Sciatic nerve (tissue), 2 donors: ENCODE data around the gene PIM3. TPM values are rescaled to one million over a fixed set of nuclear protein-coding genes. Genes with fewer than 3 reads are reported as not detected.

ENCODE experiments used
- ATAC-seq: fragments of 200-7000 bp; cut with Tn5 transposase; one replicate; pipeline ENCODE4 v1.9.1; 2020; ENCODE audit warnings: mild to moderate bottlenecking, moderate library complexity
- DNase-seq: peaks from one replicate; pipeline ENCODE4 v3.0.0-alpha.2; 2020; ENCODE audit warnings: low spot score
- intact Hi-C: fragments of 100-400 bp; cut with DNase I; formaldehyde crosslinking; loops from one replicate; pipeline ENCODE4 v1.14.2; 2022
- total RNA-seq: library from RNA; stranded (reverse); fragmentation: NEBNext Ultra II Directional; extraction: Animal tissue kit (Norgen Biotek cat#: 25700); gene quantifications from one replicate; pipeline ENCODE4 v1.2.1, GENCODE V29; 2021
- donor health status: DM: no; HTN: no; CAD: no.
- donor health status: DM: no; HTN: no; CAD: no.

Gene PIM3
- total RNA-seq, 1 donor from 2014 or later, result 62.2 TPM

- intact Hi-C loops, result no loop called here
- peak; percentile 79 for DNase-seq
Observed at GRCh38 chr22:49962751-49963646, 2.4 kb downstream of the PIM3 start.

GRCh38 chr22:49963647-49964026 lies 3.1 kb downstream of the PIM3 start:
- intact Hi-C loops, result no loop called here
- no peak for ATAC-seq
- DNase-seq, result no peak

More at GRCh38 chr22:49962751-49963646, 2.4 kb downstream of the PIM3 start:
- peak; percentile 0 for ATAC-seq

- DNase-seq, result peak; percentile 60
Observed at GRCh38 chr22:49964136-49965090, 3.8 kb downstream of the PIM3 start.

GRCh38 chr22:49965091-49966040 lies 4.8 kb downstream of the PIM3 start:
- DNase-seq (peak; percentile 63), ATAC-seq (no peak)
- intact Hi-C loops, result no loop called here

More at GRCh38 chr22:49964136-49965090, 3.8 kb downstream of the PIM3 start:
- intact Hi-C loops, result no loop called here
- no peak for ATAC-seq

GRCh38 chr22:49966041-49966773 lies 5.6 kb downstream of the PIM3 start:
- intact Hi-C loops, result no loop called here
- peak; percentile 61 for DNase-seq
- no peak for ATAC-seq

GRCh38 chr22:49966774-49967705 lies 6.5 kb downstream of the PIM3 start:
- ATAC-seq (peak; percentile 2), DNase-seq (peak; percentile 78)
- intact Hi-C loops, result no loop called here

GRCh38 chr22:49967706-49968208 lies 7.2 kb downstream of the PIM3 start:
- ATAC-seq, result peak; percentile 42
- DNase-seq, result peak; percentile 76
- intact Hi-C loops, result no loop called here

GRCh38 chr22:49968313-49968830 lies 7.8 kb downstream of the PIM3 start:
- intact Hi-C loops, result no loop called here
- DNase-seq, result no peak
- no peak for ATAC-seq

- DNase-seq (peak; percentile 60), ATAC-seq (no peak)
- intact Hi-C loops, result no loop called here
Observed at GRCh38 chr22:49968831-49969661, 8.5 kb downstream of the PIM3 start.

- ATAC-seq (no peak), DNase-seq (peak; percentile 59)
- intact Hi-C loops, result loop anchor here (10.0 kb wide), 1 partner anchor 45 kb away; no protein-coding TSS in a partner anchor
Observed at GRCh38 chr22:49969751-49970527, 9.4 kb downstream of the PIM3 start.

GRCh38 chr22:49970528-49971231 lies 10.1 kb downstream of the PIM3 start:
- intact Hi-C loops, result loop anchor here (10.0 kb wide), 1 partner anchor 46 kb away; no protein-coding TSS in a partner anchor
- ATAC-seq, result peak; percentile 87
- DNase-seq, result peak; percentile 94

- peak; percentile 67 for ATAC-seq
- intact Hi-C loops, result loop anchor here (10.0 kb wide), 1 partner anchor 47 kb away; no protein-coding TSS in a partner anchor
- DNase-seq, result peak; percentile 88
Observed at GRCh38 chr22:49971232-49972162, 10.9 kb downstream of the PIM3 start.
